GM21576 (cell line): ENCODE measurements around the gene ASPRV1.
"Not testable (repeated sequence)": the region's sequence is repeated elsewhere in the genome, so short reads cannot be mapped to it uniquely, and the experiment has no call there.

ENCODE experiments used
- ATAC-seq: cut with Tn5 transposase; IDR thresholded peaks from one replicate; pipeline ENCODE4 v1.9.1; 2021; ENCODE audit warnings: mild to moderate bottlenecking, moderate library complexity; ENCODE audit not compliant: unreplicated experiment

The ASPRV1 gene

GRCh38 chr2:69961496-69961895 lies at the start of gene ASPRV1:
Gene ASPRV1 (minus strand): TSS chr2:69961631. CDS start chr2:69961436, 195 bp downstream.
- no peak for ATAC-seq

- no peak for ATAC-seq
Measured at GRCh38 chr2:70010576-70011111, 49.2 kb upstream of the ASPRV1 start.

GRCh38 chr2:70009762-70010575 lies 48.5 kb upstream of the ASPRV1 start:
- no peak for ATAC-seq

GRCh38 chr2:70008290-70008689 lies 46.9 kb upstream of the ASPRV1 start:
- ATAC-seq = no peak

- no peak for ATAC-seq
Measured at GRCh38 chr2:70007151-70007550, 45.7 kb upstream of the ASPRV1 start.

- ATAC-seq = no peak
Measured at GRCh38 chr2:70006447-70006784, 45.0 kb upstream of the ASPRV1 start.

GRCh38 chr2:70005752-70006446 lies 44.5 kb upstream of the ASPRV1 start:
- no peak for ATAC-seq

- no peak for ATAC-seq
Measured at GRCh38 chr2:70005216-70005615, 43.8 kb upstream of the ASPRV1 start.

GRCh38 chr2:70003093-70003830 lies 41.8 kb upstream of the ASPRV1 start:
- ATAC-seq = no peak

GRCh38 chr2:70002241-70002899 lies 40.9 kb upstream of the ASPRV1 start:
- ATAC-seq = no peak

GRCh38 chr2:70000529-70000928 lies 39.1 kb upstream of the ASPRV1 start:
- not testable (repeated sequence) for ATAC-seq

GRCh38 chr2:69998761-69999160 lies 37.3 kb upstream of the ASPRV1 start:
- no peak for ATAC-seq

- ATAC-seq = no peak
Measured at GRCh38 chr2:69997015-69997830, 35.8 kb upstream of the ASPRV1 start.

GRCh38 chr2:69995511-69995910 lies 34.1 kb upstream of the ASPRV1 start:
- ATAC-seq = no peak

GRCh38 chr2:69994166-69994565 lies 32.7 kb upstream of the ASPRV1 start:
- ATAC-seq = no peak

GRCh38 chr2:69993708-69994107 lies 32.3 kb upstream of the ASPRV1 start:
- ATAC-seq = no peak

- no peak for ATAC-seq
Measured at GRCh38 chr2:69993048-69993565, 31.7 kb upstream of the ASPRV1 start.

- no peak for ATAC-seq
Measured at GRCh38 chr2:69992310-69993047, 31.0 kb upstream of the ASPRV1 start.

GRCh38 chr2:69989441-69990105 lies 28.1 kb upstream of the ASPRV1 start:
- no peak for ATAC-seq
